GM19240 (cell line): Measurements from ENCODE around the gene NUP98.
"Not testable (repeated sequence)": the region's sequence is repeated elsewhere in the genome, so short reads cannot be mapped to it uniquely, and the experiment has no call there.

Experiments used
- DNase-seq: peaks from one replicate; pipeline ENCODE4 v3.0.0; 2011; ENCODE audit warnings: low spot score; ENCODE audit not compliant: insufficient read length

The NUP98 gene

GRCh38 chr11:3826721-3827120, 29.4 kb upstream of the NUP98 start:
- no peak for DNase-seq

- no peak for DNase-seq
These were observed 28.3 kb upstream of the NUP98 start for GRCh38 chr11:3825473-3826154.

- DNase-seq = no peak
These were observed 27.5 kb upstream of the NUP98 start for GRCh38 chr11:3824714-3825472.

GRCh38 chr11:3823762-3824506, 26.6 kb upstream of the NUP98 start:
- no peak for DNase-seq

GRCh38 chr11:3823303-3823702, 25.9 kb upstream of the NUP98 start:
- DNase-seq = no peak

GRCh38 chr11:3822312-3822711, 25.0 kb upstream of the NUP98 start:
- DNase-seq = no peak

- DNase-seq = no peak
These were observed 23.6 kb upstream of the NUP98 start for GRCh38 chr11:3820971-3821370.

GRCh38 chr11:3817181-3817800, 19.9 kb upstream of the NUP98 start:
- no peak for DNase-seq

GRCh38 chr11:3816673-3817072, 19.3 kb upstream of the NUP98 start:
- no peak for DNase-seq

- DNase-seq = no peak
These were observed 18.5 kb upstream of the NUP98 start for GRCh38 chr11:3815845-3816244.

- not testable (repeated sequence) for DNase-seq
These were observed 17.5 kb upstream of the NUP98 start for GRCh38 chr11:3814832-3815231.

- no peak for DNase-seq
These were observed 13.6 kb upstream of the NUP98 start for GRCh38 chr11:3810951-3811350.

- DNase-seq = no peak
These were observed 13.1 kb upstream of the NUP98 start for GRCh38 chr11:3810446-3810845.

GRCh38 chr11:3809624-3809928, 12.2 kb upstream of the NUP98 start:
- DNase-seq = no peak

- peak; percentile 52 for DNase-seq
These were observed 11.7 kb upstream of the NUP98 start for GRCh38 chr11:3808861-3809623.

GRCh38 chr11:3807909-3808860, 10.8 kb upstream of the NUP98 start, which contains the start of gene PGAP2:
TSS of gene PGAP2 (plus strand) at chr11:3808560. CDS start at chr11:3811260, 2,700 bp downstream.
- DNase-seq = peak; percentile 47

- no peak for DNase-seq
These were observed 6.6 kb upstream of the NUP98 start for GRCh38 chr11:3803726-3804495.

- no peak for DNase-seq
These were observed 4.8 kb upstream of the NUP98 start for GRCh38 chr11:3802011-3802790.
